Stimulated activated CD8-positive, alpha-beta memory T cell treated with anti-CD3 and anti-CD28 coated beads, Interleukin-4, amount 100 ng/mL, for 4 hours (primary cell): ENCODE data around the gene PKM.
A peak's percentile ranks its signal among the peaks of the same experiment; 100 is the strongest.
"Not testable (repeated sequence)": the region's sequence is repeated elsewhere in the genome, so short reads cannot be mapped to it uniquely, and the experiment has no call there.

Experiments used
- DNase-seq, 2 donors: peaks; one replicate each; pipeline ENCODE4 v3.0.0-alpha.2; 2020; ENCODE audit warnings: low read depth in 2 of 2, low spot score in 1 of 2

PKM gene

DNA sequence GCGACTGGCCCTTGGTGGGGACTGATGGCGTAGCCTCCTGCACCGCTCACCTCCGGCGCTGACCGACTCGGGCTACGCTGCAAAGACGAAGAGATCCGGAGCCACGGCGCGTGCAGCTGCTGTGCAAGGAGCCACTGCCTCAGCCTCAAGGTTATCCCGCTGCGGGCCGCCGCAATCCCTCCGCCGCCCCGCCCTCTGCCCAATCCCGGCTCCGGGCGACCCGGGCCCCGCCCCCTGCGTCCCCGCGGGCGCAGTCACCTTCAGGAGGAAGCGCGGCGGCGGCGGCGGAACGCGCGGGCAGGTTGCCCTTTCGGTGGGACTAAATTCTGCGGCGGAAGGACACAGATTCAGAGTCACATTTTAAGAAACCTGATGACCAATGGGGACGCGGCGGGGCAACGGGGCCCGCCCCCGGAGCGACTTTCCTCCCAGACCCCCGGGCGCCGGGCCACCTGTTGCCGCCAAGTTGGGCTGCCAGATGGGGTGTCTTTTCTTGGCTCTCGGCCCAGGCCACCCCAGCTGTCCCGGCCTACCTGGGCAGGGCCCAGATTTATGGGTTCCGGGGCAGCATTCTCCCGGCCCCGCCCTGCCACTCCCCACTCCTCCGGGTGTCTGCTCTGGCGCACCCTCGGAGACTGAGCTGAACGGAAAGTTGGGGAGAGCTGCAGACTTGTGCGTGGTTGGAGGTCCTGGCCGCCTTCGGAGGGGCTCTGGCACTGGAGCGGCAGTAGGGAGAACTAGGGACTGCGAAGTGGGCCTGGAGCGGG is at the start of gene PKM:
Gene PKM (minus strand): TSS at position 125 of the 767 bp plus-strand sequence. CDS start 12,093 bp downstream, outside the sequence.
- peak; percentile 91 to 94 for DNase-seq

DNA sequence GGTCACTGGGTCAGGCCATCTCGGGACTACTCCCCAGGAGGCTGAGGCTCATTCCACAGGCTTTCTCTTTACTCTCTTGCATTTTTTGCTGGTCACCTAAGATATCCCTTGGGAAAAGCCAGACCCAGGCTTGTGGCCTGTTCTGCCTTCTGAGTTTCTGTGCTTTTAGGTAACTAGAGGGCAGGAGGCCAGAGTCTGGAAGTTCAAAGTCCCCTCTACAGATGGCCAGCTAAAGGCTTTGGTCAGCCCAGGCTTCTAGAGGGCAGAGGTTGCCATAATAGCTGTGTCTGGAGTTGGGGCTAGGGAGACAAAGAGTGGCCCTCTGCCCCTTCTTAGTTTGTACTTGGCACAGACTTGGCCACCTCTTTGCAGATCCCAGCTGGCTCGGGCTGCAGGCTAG is 49.8 kb upstream of the PKM start:
- DNase-seq = no peak

DNA sequence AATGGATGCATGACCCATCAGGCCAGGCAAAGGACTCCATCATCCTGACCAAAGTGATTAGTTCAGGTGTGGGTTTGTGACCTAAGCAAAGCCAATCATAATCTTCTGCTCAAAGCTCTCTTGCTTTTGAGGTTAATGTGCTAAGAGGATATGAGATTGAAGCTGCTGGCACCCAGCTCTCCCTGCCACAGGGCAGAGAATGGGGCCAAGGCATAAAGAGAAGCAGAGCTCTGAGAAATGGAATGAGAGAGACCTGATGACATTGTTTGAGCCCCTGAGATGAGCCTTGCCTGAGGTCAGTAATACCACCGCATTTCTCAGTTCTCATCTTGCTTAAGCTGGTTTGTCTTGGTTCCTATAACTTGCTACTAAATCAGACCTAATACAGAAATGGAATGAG is 47.7 kb upstream of the PKM start:
- no peak for DNase-seq

DNA sequence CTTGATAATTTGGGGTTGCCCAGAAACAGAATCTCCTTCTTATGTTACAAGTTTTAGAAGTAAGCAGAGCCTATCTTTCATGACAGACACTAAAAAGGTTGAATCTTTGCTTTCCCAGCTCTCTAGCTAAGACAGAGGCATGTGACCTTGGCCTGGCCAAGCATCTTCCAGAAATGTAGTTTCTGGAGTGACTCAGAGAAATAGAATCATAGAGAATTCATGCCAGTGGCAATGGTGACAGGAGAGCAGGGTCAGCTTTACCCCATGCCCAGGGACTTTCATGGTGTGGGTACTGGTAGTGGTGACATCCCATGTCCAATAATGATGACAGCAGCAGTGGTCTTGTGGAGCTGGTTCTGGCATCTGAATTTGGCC is 45.3 kb upstream of the PKM start:
- no peak for DNase-seq

DNA sequence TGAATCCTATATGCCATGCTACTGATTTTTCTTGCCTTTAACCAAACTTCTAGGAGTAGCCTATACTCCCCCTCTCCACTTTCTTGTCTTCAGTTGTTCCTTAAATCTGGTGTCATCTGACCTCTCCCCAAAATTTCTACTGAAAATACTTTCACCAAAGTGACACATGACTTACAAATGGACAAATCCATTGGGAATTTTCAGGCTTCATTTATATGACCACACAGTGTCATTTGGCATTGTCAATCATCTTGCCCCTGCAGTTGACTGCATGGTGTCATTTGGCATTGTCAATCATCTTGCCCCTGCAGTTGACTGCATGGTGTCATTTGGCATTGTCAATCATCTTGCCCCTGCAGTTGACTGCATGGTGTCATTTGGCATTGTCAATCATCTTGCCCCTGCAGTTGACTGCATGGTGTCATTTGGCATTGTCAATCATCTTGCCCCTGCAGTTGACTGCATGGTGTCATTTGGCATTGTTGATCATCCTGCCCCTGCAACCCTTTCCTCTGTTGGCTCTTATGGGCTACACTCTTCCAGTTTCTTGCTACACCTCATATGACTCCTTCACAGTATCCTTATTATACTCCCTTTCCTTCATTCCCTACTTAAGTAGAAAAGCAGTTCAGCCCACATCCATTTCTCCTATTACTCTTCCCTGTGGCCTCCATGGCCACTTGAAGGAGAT is 44.8 kb upstream of the PKM start:
- DNase-seq = not testable (repeated sequence)

DNA sequence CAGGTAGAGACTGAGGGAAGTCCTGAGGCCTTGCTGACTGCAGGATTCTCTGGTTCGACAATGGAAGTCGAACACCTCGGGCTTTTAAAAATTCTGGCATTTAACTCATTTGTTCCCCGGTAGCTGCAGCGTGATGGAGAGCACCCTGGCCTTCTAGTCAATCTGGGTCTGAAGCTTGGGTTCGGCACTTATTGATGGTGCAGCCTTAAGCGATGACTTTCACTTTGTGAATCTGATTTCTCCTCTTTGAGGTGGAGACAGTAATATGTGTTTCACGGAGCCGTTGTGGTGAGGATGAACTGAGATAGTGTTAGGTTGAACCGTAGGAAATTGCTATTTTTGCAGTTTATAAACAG is 42.0 kb upstream of the PKM start:
- DNase-seq = no peak

DNA sequence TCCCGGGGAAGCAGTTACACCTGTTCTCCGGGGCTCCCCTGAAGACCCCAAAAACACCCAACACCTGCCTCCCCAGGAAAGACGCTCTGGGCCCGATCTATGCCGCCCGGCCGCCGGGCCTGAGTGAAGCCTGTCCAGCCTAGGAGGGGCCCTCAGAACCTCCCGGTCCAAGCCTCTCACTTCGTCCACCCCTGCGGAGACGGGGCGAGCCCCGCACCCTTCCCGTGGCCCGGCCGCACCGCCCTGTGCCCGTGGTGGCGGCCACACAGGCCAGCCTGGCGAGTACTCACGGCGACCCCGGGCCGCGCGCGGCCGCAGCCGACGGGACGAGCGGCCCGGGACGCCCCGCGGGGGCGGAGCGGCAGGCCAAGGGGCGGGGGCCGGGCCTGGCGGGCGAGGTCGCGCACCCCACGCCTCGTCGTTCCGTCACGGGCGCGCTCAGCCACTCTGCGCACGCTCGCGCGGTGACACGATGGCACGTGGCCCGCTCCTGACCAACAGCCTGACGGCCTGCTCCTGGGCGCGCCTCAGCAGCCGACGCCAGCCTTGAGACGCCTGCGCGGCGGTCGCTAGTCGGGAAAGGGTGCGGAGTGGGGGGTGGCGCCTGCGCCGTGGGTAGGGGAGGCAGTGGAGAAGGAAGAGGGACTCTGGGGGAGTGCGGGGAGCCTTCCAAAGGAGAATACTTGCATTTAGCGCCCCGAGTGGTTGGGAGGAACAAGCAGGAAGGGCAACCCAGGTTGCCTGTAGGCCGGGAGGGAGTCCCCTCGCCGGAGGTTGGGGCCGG is 41.4 kb upstream of the PKM start, which contains the start of gene PARP6:
Gene PARP6 (minus strand): TSS at position 342 of the 784 bp plus-strand sequence. CDS start 5,077 bp downstream, outside the sequence.
- DNase-seq = peak; percentile 96 to 99

DNA sequence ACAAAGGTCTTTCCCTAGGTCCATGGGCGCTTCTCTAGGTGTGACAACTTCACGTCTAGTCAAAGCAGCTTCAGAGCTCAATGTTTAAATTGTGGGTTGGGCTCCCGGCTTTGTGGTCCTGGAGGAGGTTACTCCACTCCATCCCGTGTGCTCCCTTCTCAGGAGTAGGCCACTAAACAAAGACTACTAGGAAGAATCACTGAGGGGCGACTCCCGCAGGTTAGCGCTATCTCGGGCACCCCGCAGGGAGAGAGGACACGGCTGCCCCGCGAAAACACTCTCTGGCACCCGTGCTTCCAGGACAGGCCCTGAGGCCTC is 40.9 kb upstream of the PKM start:
- no peak for DNase-seq

DNA sequence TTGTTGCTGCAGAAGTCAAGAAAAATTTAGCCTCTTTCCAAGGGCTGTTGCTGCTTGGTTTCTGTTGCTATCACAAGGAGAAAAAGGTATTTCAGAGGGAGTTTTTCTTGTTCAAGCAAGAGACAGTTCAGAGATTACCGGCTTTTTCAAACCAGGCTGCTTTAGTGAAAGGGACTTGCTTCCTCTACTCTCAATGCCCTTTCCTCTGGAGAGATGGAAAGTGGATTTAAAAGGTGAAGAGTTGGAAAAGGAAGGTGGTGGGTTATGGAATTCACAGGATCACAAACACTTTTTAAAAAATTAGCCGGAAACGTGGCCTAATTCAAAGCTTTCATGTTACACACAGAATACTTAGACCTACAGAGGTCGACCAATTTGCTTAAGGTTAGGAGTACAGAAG is 40.2 kb upstream of the PKM start:
- DNase-seq = no peak

DNA sequence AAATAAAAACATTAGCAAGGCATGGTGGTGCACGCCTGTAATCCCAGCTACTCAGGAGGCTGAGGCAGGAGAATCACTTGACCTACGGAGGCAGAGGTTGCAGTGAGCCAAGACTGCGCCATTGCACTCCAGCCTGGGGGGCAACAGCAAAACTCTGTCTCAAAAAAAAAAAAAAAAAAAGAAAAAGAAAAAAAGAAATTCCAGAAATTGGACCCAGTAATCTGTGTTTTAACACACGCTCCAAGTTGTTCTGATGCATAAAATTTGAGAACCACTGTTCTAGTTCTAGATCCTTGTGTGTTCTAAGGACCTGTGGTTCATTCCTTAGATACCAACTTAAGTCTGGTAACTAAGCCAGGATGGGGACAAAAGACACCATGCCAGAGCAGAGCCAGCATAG is 38.7 kb upstream of the PKM start:
- DNase-seq = no peak

DNA sequence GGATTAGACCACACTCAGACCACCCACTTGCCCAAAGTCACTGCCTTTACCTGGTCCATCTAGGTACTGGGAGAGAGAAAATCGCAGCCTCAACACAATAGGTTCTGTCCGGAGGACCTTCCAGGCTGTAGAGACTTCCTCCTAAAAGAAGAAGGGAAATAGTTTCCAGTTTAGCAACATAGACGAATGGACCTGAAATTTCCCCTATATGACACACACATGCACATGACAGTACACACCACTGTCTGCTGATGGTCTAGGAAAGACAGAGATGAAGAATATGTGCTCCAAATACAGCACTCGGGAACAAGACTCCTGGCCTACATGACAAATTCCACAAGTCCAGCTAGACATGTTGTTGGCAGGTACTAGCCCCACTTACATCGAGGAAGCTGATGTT is 34.0 kb upstream of the PKM start:
- no peak for DNase-seq

DNA sequence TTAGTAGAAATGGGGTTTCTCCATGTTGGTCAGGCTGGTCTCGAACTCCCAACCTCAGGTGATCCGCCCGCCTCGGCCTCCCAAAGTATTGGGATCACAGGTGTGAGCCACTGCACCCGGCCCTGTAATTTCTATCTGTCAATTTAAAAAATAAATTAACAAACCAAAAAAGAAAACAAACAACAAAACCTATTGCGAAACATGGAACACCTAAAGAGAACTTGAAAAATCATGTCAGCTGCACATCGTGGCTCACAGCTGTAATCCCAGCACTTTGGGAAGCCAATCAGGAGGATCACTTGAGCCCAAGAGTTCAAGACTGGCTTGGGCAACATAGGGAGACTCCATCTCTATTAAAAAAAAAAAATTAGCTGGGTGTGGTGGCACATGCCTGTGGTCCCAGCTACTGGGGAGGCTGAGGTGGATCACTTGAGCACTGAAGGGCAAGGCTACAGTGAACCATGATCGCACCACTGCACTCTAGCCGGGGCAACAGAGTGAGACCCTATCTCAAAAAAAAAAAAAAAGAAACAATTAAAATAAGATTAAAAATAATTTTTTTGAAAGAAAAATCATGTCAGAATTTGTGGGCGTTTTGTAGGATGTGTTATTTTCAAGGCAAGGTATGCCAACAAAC is 21.8 kb upstream of the PKM start:
- no peak for DNase-seq

DNA sequence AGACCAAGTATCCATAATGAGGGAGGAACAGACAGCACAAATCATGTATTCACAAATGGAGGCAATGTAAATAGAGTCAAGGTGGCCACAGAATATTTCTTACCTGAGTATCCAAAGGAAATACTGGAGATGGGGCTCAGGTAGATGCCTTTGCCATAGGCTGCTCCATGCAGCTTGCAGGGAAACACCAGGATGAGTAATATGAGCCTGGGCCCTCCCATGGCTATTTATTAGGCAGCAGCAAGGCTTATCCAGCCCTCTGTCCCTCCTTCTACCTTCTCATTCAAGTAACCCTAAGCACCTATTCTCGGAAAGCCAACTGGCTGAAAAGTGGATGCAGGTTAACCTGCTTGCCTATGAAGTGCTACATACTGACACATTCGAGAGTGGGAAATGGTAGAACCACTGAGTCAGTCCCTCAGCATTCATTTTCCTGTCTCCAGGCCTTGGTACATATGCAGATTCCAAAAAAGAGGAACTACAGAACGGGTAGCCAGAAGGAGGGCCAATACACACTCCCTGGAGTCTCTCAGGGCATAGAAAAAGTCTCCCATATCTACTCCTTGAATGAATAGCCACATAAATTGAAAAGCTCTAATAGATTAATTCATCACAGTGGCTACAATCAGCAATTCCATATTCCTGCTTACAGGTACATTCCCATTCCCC is 18.3 kb upstream of the PKM start:
- no peak for DNase-seq

DNA sequence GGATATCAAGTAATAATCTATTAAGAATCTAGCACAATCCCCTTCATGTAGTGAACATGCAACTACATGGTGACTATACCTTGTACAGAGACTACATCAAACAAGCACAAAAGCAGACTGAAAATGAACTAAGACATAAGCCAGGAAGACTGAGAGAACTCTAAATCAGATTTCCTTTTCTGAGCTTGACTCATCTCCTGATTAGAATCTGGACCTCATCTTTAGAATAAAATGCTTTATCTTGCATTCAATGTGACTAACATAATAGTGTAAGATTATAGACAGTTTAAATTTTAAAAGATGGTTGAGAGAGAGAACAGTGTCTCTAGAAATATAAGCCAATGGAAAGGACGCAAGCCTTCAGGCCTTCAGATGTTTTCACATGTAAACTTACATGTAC is 17.5 kb upstream of the PKM start:
- no peak for DNase-seq

DNA sequence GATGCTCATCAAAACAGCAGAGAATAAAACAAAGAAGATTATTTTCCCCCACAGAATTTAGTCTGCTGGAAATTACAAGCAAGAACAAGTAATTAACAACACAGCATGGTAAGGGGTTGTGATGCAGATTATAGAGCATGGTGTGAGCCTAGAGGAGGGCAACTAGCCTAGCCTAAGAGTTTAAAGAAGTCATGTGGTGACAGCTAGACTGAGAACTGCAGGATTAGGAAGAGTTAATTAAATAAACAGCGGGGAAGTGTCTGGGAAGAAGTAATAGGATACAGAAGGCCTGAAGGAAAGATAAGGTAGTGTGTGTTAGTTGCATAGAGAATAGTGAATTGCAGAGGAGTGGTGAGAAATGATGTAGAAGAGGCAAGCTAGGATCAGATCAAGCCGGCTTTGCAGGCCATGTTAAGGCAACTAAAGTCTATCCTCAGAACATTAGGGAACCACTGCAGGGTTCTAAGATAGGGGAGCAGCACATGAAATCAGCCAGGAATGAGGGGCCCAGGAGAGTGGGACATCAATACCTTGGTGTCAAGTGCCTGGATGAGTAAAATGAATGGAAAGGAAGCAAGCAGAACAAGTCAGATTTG is 11.9 kb upstream of the PKM start:
- DNase-seq = no peak

DNA sequence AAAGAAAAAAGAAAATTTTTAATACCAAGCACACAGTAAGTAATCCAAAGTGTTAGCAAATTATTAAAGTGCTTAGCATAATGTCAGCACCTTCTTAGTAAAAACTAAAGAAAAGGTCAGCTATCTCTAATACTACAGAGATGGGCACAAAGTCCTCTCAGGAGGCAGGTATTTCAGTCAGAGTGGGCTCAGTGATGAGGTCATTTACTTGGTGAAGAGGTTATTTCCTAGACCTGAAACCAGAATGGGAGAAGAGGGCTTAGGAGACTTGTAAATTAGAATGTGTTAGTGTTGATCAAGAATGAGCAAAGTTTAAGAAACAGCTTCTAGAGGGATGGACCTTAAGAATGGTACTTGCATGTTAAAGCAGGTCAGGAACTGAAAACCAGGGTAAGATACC is 8.7 kb upstream of the PKM start:
- DNase-seq = no peak

DNA sequence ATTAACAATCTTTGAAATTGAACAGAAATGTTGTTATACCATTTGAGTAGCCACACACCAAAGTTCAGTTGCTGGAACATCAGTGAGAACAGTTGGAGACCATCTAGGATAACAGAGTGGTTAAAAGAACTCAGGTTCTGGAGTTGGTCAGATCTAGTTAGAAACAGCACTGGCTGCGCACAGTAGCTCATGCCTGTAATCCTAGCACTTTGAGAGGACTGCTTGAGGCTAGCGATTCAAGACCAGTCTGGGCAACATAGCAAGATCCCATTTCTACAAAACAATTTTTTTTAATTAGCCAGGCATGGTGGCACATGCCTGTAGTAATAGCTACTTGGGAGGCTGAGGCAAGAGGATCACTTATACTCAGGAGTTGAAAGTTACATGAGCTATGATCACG is 7.6 kb upstream of the PKM start:
- DNase-seq = no peak

DNA sequence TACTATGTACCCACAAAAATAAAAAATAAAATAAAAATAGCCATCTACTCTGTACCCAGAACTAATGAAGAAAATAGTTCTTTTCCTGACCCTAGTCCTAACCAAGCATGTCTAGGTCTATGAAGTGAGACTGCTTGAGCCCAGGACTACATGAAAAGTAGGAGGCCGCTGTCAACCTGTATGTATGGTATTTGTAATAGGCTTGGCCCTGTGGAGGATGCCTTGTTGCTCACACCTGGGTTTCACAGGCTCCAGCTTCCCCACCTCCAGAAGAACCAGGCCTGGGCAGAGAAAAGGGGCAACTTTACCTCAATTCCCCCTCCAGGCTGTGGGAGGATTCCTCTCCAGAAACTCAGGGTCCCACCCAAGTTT is 6.8 kb upstream of the PKM start:
- no peak for DNase-seq

DNA sequence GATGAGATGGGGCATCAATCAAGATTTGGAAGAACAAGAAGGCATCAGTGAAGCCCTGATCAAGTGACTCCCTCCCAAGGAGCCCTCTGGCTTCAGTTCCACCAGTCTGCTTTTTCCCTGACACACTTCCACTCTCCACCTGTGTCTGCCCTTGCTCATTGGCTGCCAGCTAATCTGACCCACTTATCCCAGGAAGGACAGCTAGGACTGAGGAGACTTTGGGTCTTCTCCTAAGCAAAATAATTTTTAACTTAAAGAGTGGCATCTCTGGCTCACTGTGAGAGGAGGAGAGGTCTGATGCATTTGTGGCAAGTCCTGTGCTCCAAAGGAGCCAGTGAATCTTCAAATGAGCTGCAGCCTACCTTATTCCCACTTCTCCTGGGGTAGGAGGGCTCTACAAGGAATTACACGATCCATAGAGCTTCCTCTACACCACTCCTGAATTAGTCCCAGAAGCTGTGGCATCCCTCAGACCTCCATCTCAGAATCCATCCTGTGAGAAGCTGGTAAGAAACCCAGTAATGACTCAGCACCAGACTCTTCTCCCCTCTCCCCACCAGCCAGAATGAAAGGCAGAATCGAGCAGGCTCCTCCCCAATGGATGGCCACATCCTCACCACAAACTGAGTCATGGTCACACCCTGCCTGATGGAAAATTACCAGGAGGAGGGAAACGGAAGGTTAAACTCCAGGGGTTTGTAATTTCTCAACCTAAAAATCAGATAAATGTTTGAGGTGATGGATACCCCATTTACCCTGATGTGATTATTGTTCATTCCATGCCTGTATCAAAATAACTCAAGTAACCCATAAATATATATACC is 6.3 kb upstream of the PKM start:
- peak; percentile 42 to 51 for DNase-seq

DNA sequence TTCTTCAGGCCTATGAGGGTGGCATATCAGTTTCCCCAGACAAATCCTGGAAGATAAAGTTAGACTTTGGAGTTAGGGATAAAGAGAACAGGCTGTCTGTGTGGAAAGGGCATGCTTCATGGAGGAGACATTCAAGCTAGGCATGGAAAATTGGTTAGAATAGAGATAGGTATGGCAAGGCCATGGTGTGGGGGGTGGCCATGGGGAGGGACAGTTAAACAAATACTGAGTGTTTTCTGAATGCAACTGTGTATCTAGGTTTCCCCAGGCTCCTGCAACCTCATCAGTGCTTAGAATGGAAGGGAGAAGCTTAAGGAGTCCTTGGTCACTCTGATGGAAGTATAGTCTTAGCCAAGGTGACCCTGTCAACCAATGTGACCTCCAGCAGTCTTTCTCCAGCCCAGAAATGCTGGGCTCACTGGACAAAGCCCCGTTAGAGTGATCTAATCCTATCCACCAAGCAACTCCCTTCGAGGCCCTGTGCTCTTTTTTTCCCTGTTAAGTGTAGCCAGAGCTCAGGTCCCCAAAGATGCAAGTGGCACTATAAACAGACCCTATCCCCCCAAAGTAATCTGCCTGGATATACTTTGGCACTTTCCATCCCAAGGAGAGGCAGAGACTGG is 5.5 kb upstream of the PKM start:
- no peak for DNase-seq
